OCI-LY1 (cell line): ENCODE results near the gene ALPK1.

ENCODE experiments used
- CTCF ChIP-seq: fragments of 200-600 bp; sonication (generic), shearing (Covaris generic); IDR thresholded peaks from 2 replicates; pipeline ENCODE4 v1.5.1; 2017; ENCODE audit warnings: mild to moderate bottlenecking, antibody characterized with exemption, low read length, moderate library complexity, mixed read lengths
- EZH2 ChIP-seq: fragments of 200-600 bp; sonication (generic), shearing (Covaris generic); IDR thresholded peaks from 2 replicates; pipeline ENCODE4 v1.8.0; 2017; ENCODE audit warnings: borderline replicate concordance, mixed run types, mild to moderate bottlenecking, antibody characterized with exemption, low read length, moderate library complexity, mixed read lengths

- TF ChIP-seq CTCF (no peak), EZH2 (no peak)
These were observed 5.4 kb downstream of the ALPK1 start for GRCh38 chr4:112302320-112303274.
